GM12878 (cell line): ENCODE measurements around the gene GPRC5C. TPM values are rescaled to one million over a fixed set of nuclear protein-coding genes. Genes with fewer than 3 reads are reported as not detected.

ENCODE experiments used
- ATAC-seq: fragments of 200-7000 bp; cut with Tn5 transposase; 3 replicates; pipeline ENCODE4 v1.9.1; 2020; ENCODE audit warnings: mild to moderate bottlenecking, moderate library complexity
- BruUV-seq: library from RNA; stranded (reverse); fragments of 400-500 nt; replicated peaks from 2 replicates; lab custom pipeline; 2021; lab: Mats Ljungman, UMichigan
- CTCF ChIA-PET: fragments of 300-600 bp; sonication (Branson Sonifier 250); formaldehyde crosslinking; extraction: SDS; loops from one replicate; lab custom pipeline; 2021; ENCODE audit warnings: inconsistent platforms; lab: Yijun Ruan, JAX
- POLR2A ChIA-PET: fragments of 350-600 bp; formaldehyde crosslinking; extraction: SDS; loops from one replicate; lab custom pipeline; 2021; ENCODE audit warnings: inconsistent platforms; lab: Charles Lee
- RAD21 ChIA-PET: fragments of 300-600 bp; sonication (Branson Sonifier 250); formaldehyde crosslinking; loops from one replicate; lab custom pipeline; 2023; ENCODE audit warnings: antibody characterized with exemption; ENCODE audit not compliant: unreplicated experiment; lab: Charles Lee
- SMC1A ChIA-PET: fragments of 300-600 bp; sonication (Branson Sonifier 250); formaldehyde crosslinking; loops from one replicate; lab custom pipeline; 2023; ENCODE audit not compliant: unreplicated experiment, uncharacterized antibody; lab: Charles Lee
- DNase-seq: peaks from one replicate; pipeline ENCODE4 v3.0.0-alpha.2; 2011; ENCODE audit warnings: low read depth, low spot score
- FAIRE-seq: peaks from 3 replicates; lab custom pipeline; 2011; peaks lifted over from hg19 to GRCh38; lab: Jason Lieb, UNC
- H2AFZ ChIP-seq: 2 replicates; pipeline ENCODE4 v1.6.0; 2011; ENCODE audit warnings: low read depth, low read length, control low read depth; ENCODE audit not compliant: control insufficient read depth
- H3K27ac ChIP-seq: 2 replicates; pipeline ENCODE4 v1.5.1; 2011; ENCODE audit warnings: control low read depth; ENCODE audit not compliant: control insufficient read depth, insufficient read depth
- H3K27me3 ChIP-seq, 2 experiments: replicated peaks in 1 of 2; 2 replicates each; pipeline versions ENCODE4 v1.6.0 to v1.6.1; 2011; ENCODE audit warnings: low read length in 1 of 2; ENCODE audit not compliant: control insufficient read depth in 2 of 2, insufficient read depth in 2 of 2
- H3K36me3 ChIP-seq, 2 experiments: 2 replicates each; pipeline ENCODE4 v1.5.1; 2011; ENCODE audit warnings: low read length in 1 of 2; ENCODE audit not compliant: control insufficient read depth in 2 of 2, insufficient read depth in 2 of 2
- H3K4me1 ChIP-seq: 2 replicates; pipeline ENCODE4 v1.6.1; 2011; ENCODE audit warnings: mild to moderate bottlenecking, low read length, moderate library complexity, mixed read lengths; ENCODE audit not compliant: control insufficient read depth, insufficient read depth
- H3K4me2 ChIP-seq: 2 replicates; pipeline ENCODE4 v1.6.0; 2011; ENCODE audit warnings: control low read depth; ENCODE audit not compliant: control insufficient read depth, insufficient read depth
- H3K4me3 ChIP-seq: fragments of 200-600 bp; sonication (generic); 2 replicates; pipeline ENCODE4 v1.5.1; 2016
- H3K79me2 ChIP-seq: 2 replicates; pipeline ENCODE4 v1.6.0; 2011; ENCODE audit warnings: low read length; ENCODE audit not compliant: control insufficient read depth, insufficient read depth
- H3K9ac ChIP-seq: 2 replicates; pipeline ENCODE4 v1.8.0; 2011; ENCODE audit warnings: low read length, control low read depth, mixed read lengths; ENCODE audit not compliant: control insufficient read depth, insufficient read depth
- H3K9me3 ChIP-seq: replicated peaks from 3 replicates; pipeline ENCODE4 v1.5.1; 2011; ENCODE audit warnings: mild to moderate bottlenecking, low read length; ENCODE audit not compliant: control insufficient read depth, insufficient read depth
- H4K20me1 ChIP-seq: 2 replicates; pipeline ENCODE4 v1.6.0; 2011; ENCODE audit not compliant: control insufficient read depth, insufficient read depth
- BHLHE40 ChIP-seq, 2 experiments: fragments of 450-650 bp in 1 of 2; IDR thresholded peaks; 2 replicates each; pipeline ENCODE4 v1.6.1; 2011 to 2017; ENCODE audit warnings: low read depth in 2 of 2, borderline replicate concordance in 1 of 2, improper control_type of control experiment in 1 of 2, low read length in 1 of 2, mild to moderate bottlenecking in 1 of 2
- CBX5 ChIP-seq: sonication (generic); IDR thresholded peaks from 2 replicates; pipeline ENCODE4 v1.6.1; 2016; ENCODE audit warnings: low read depth, moderate library complexity, mild to moderate bottlenecking, inconsistent platforms
- HDGF ChIP-seq: fragments of 450-650 bp; IDR thresholded peaks from 2 replicates; pipeline ENCODE4 v1.6.1; 2016; ENCODE audit warnings: antibody characterized with exemption
- IRF3 ChIP-seq: fragments of 450-650 bp; IDR thresholded peaks from 2 replicates; pipeline ENCODE4 v1.6.1; 2014; ENCODE audit warnings: mild to moderate bottlenecking
- MLLT1 ChIP-seq: fragments of 450-650 bp; IDR thresholded peaks from 2 replicates; pipeline ENCODE4 v1.6.1; 2016; ENCODE audit warnings: mild to moderate bottlenecking
- ZBTB11 ChIP-seq: fragments of 450-650 bp; formaldehyde crosslinking; IDR thresholded peaks from 2 replicates; pipeline ENCODE4 v1.5.0; 2022; ENCODE audit warnings: mild to moderate bottlenecking, missing genetic modification characterization
- WGBS: methylation state at CpG from one replicate; pipeline ENCODE4 v1.1.6; 2016; ENCODE audit warnings: low lambda C conversion rate; ENCODE audit not compliant: insufficient replicate concordance, insufficient coverage; ENCODE audit errors: missing lambda C conversion rate; 5-methylcytosine and 5-hydroxymethylcytosine counted together
- in situ Hi-C: fragments of 300-500 bp; cut with MboI; formaldehyde crosslinking; loops from 9 replicates; pipeline ENCODE4 v1.14.3; 2018; ENCODE audit warnings: mixed read lengths
- intact Hi-C: fragments of 100-400 bp; cut with micrococcal nuclease; formaldehyde crosslinking; loops from one replicate; pipeline ENCODE4 v1.14.2; 2022; ENCODE audit not compliant: unreplicated experiment
- polyA plus RNA-seq, 11 experiments: library from polyadenylated mRNA; depleted of rRNA in 4 of 11; unstranded in 6 of 11; stranded (reverse) in 5 of 11; fragments of >200 nt; fragmentation: Nextera tagmentation in 4 of 11; fragmentation: Illumina TruSeq in 1 of 11; extraction: Ambion mirVana in 4 of 11; extraction: Trizol in 1 of 11; gene quantifications; 1 replicate in 1 of 11; 2 replicates in 10 of 11; pipeline versions ENCODE4 v1.2.1 to v1.2.3, GENCODE V29; 2011 to 2016; ENCODE audit warnings: inconsistent platforms in 2 of 11, missing spikeins in 2 of 11, low read depth in 1 of 11
- total RNA-seq, 4 experiments: library from RNA; depleted of rRNA in 3 of 4; stranded (reverse); fragments of >200 nt in 3 of 4; fragmentation: Illumina TruSeq in 1 of 4; extraction: Trizol in 1 of 4; gene quantifications; 2 replicates each; pipeline versions ENCODE4 v1.2.1 to v1.2.3, GENCODE V29; 2013 to 2021

GPRC5C gene
- total and polyA plus RNA-seq, 10 of the 15 experiments (the other 5 are each of a cell fraction or from before 2014, with no cell fraction given), result 0.04 to 1.3 (median 0.36) TPM; not detected in 2

GRCh38 chr17:74394275-74394950, 37.5 kb upstream of the GPRC5C start:
- Histone ChIP-seq H3K9ac (no peak overlapping the region), H3K4me3 (no peak overlapping the region), H3K4me1 (no peaks in the 10 kb centered on the region), H2AFZ (no peak overlapping the region), H3K9me3 (no peaks in the 10 kb centered on the region), H3K27ac (no peak overlapping the region), H3K36me3 (no peaks in the 10 kb centered on the region), H4K20me1 (no peaks in the 10 kb centered on the region), H3K27me3 (no peaks in the 10 kb centered on the region; a peak in 1 of 4 replicates), H3K79me2 (no peaks in the 10 kb centered on the region), H3K4me2 (no peak overlapping the region)
- POLR2A ChIA-PET, result interaction anchor here (0.6 kb wide), 1 partner anchor 9 kb away, joined by 3 read pairs; no protein-coding TSS in a partner anchor
- no peak for FAIRE-seq
- intact Hi-C loops, result no loop called here
- RAD21 ChIA-PET, result interaction anchor here (0.6 to 1.0 kb wide), 2 partner anchors 60 to 304 kb away, joined by 3 read pairs; no protein-coding TSS in a partner anchor
- no TSS peak for BruUV-seq
- CTCF ChIA-PET, result interaction anchor here (1.1 to 2.9 kb wide), 5 partner anchors 9 to 63 kb away, joined by 4 to 14 read pairs (median 9); partner anchors contain the start of gene GPR142
- SMC1A ChIA-PET, result interaction anchor here (0.7 to 2.2 kb wide), 3 partner anchors 8 to 59 kb away, joined by 3 to 6 read pairs (median 5); no protein-coding TSS in a partner anchor
- in situ Hi-C loops, result no loop called here
- WGBS, result 34% methylated on average over 12 of the region's 12 CpGs
- TF ChIP-seq BHLHE40 (IDR thresholded peaks at IDR 0.05; ENCODE audit: borderline replicate concordance in 1 of 2, low read depth in 2 of 2, low read length in 1 of 2), result 0 out of 4 replicates have a peak, but pooled peaks of 1 of the 2 experiments have one; percentile 10
- no peak for TF ChIP-seq MLLT1
- no peak for ATAC-seq
- no peak for DNase-seq

- BruUV-seq, result no TSS peak
- POLR2A ChIA-PET, result interaction anchor here (0.6 kb wide), 1 partner anchor 9 kb away, joined by 3 read pairs; no protein-coding TSS in a partner anchor
- no peak for TF ChIP-seq ZBTB11 (CRISPR knock-in tag)
- TF ChIP-seq CBX5, result no peak
- TF ChIP-seq HDGF, result no peak
- no peak for TF ChIP-seq IRF3
Observed at GRCh38 chr17:74394977-74395376, 36.9 kb upstream of the GPRC5C start.

More at GRCh38 chr17:74394977-74395376, 36.9 kb upstream of the GPRC5C start:
- WGBS, result 53% methylated on average over 7 of the region's 7 CpGs
- ChIA-PET RAD21 (no interaction called here), CTCF (interaction anchor here (1.1 to 2.5 kb wide), 4 partner anchors 10 to 63 kb away, joined by 4 to 14 read pairs (median 6); no protein-coding TSS in a partner anchor), SMC1A (interaction anchor here (2.1 kb wide), 1 partner anchor 58 kb away, joined by 6 read pairs; no protein-coding TSS in a partner anchor)
- no peak for FAIRE-seq
- in situ Hi-C loops, result no loop called here
- Histone ChIP-seq H3K4me1 (no peaks in the 10 kb centered on the region), H3K27me3 (no peaks in the 10 kb centered on the region; a peak in 1 of 4 replicates), H3K36me3 (no peaks in the 10 kb centered on the region), H3K79me2 (no peaks in the 10 kb centered on the region), H3K27ac (no peak overlapping the region), H3K9ac (no peak overlapping the region), H4K20me1 (no peaks in the 10 kb centered on the region), H3K9me3 (no peaks in the 10 kb centered on the region), H3K4me2 (no peak overlapping the region), H3K4me3 (no peak overlapping the region), H2AFZ (no peak overlapping the region)
- ATAC-seq, result no peak
- DNase-seq, result no peak
- intact Hi-C loops, result no loop called here
